ENCODE results near the gene KRTAP2-2. TPM values are rescaled to one million over a fixed set of nuclear protein-coding genes. Genes with fewer than 3 reads are reported as not detected.
"Not testable (repeated sequence)": the region's sequence is repeated elsewhere in the genome, so short reads cannot be mapped to it uniquely, and the experiment has no call there.

Gene KRTAP2-2
- total RNA-seq, 2 experiments from 2014 or later: not detected

GRCh38 chr17:41058741-41059140, 3.7 kb upstream of the KRTAP2-2 start:
- peaks cover 72% of the 10 kb centered on the region for H3K27me3 Mint-ChIP-seq
- H3K27me3 ChIP-seq (ENCODE audit: control insufficient read depth in 1 of 2, insufficient read depth in 2 of 2, low read length in 2 of 2): peaks cover 0 to 10% of the 10 kb centered on the region in 2 experiments
- no peak for ATAC-seq (ENCODE audit: poor library complexity)
- no peak overlapping the region for H3K27ac Mint-ChIP-seq
- no peak for DNase-seq
- TF ChIP-seq, protein P1, sequence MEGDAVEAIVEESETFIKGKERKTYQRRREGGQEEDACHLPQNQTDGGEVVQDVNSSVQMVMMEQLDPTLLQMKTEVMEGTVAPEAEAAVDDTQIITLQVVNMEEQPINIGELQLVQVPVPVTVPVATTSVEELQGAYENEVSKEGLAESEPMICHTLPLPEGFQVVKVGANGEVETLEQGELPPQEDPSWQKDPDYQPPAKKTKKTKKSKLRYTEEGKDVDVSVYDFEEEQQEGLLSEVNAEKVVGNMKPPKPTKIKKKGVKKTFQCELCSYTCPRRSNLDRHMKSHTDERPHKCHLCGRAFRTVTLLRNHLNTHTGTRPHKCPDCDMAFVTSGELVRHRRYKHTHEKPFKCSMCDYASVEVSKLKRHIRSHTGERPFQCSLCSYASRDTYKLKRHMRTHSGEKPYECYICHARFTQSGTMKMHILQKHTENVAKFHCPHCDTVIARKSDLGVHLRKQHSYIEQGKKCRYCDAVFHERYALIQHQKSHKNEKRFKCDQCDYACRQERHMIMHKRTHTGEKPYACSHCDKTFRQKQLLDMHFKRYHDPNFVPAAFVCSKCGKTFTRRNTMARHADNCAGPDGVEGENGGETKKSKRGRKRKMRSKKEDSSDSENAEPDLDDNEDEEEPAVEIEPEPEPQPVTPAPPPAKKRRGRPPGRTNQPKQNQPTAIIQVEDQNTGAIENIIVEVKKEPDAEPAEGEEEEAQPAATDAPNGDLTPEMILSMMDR (IDR thresholded peaks at IDR 0.05): no peak
- ChIA-PET CTCF (no interaction called here), POLR2A (no interaction called here)
- no peaks in the 10 kb centered on the region for H3K9me3 ChIP-seq (ENCODE audit: control insufficient read depth in 1 of 2, insufficient read depth in 1 of 2, low read length in 2 of 2)
- intact Hi-C loops (cut with DNase I, micrococcal nuclease): no loop called here
- no peaks in the 10 kb centered on the region for H3K36me3 ChIP-seq (ENCODE audit: insufficient read depth, low read length)
- peaks cover 7% of the 10 kb centered on the region for H3K9me3 Mint-ChIP-seq
- H3K4me3 Mint-ChIP-seq: no peak overlapping the region
- no peaks in the 10 kb centered on the region for H3K4me1 ChIP-seq (ENCODE audit: insufficient read depth, low read length)
- H3K4me1 Mint-ChIP-seq (ENCODE audit: low read depth): no peaks in the 10 kb centered on the region
- H3K36me3 Mint-ChIP-seq (ENCODE audit: low read depth): no peaks in the 10 kb centered on the region
- no peak overlapping the region for H3K4me3 ChIP-seq (ENCODE audit: low read length)
- no peak overlapping the region for H3K27ac ChIP-seq (ENCODE audit: low read depth in 1 of 2, low read length in 2 of 2)

- TF ChIP-seq, protein P1 (IDR thresholded peaks at IDR 0.05): no peak
- Histone ChIP-seq H3K27ac (ENCODE audit: low read depth in 1 of 2, low read length in 2 of 2) (no peak overlapping the region), H3K4me3 (ENCODE audit: low read length) (no peak overlapping the region), H3K27me3 (ENCODE audit: control insufficient read depth in 1 of 2, insufficient read depth in 2 of 2, low read length in 2 of 2) (peaks cover 0 to 10% of the 10 kb centered on the region in 2 experiments), H3K4me1 (ENCODE audit: insufficient read depth, low read length) (no peaks in the 10 kb centered on the region), H3K9me3 (ENCODE audit: control insufficient read depth in 1 of 2, insufficient read depth in 1 of 2, low read length in 2 of 2) (no peaks in the 10 kb centered on the region), H3K36me3 (ENCODE audit: insufficient read depth, low read length) (no peaks in the 10 kb centered on the region)
- ATAC-seq (ENCODE audit: poor library complexity) (no peak), DNase-seq (no peak)
- intact Hi-C loops (cut with DNase I, micrococcal nuclease): no loop called here
- Mint-ChIP-seq H3K27ac (no peak overlapping the region), H3K4me1 (ENCODE audit: low read depth) (no peaks in the 10 kb centered on the region), H3K4me3 (no peak overlapping the region), H3K9me3 (peaks cover 7% of the 10 kb centered on the region), H3K27me3 (peaks cover 62% of the 10 kb centered on the region), H3K36me3 (ENCODE audit: low read depth) (no peaks in the 10 kb centered on the region)
- ChIA-PET POLR2A (no interaction called here), CTCF (no interaction called here)
Observed at GRCh38 chr17:41057547-41057946, 2.5 kb upstream of the KRTAP2-2 start.

- H3K9me3 Mint-ChIP-seq; CTCF ChIA-PET; intact Hi-C loops (cut with DNase I, micrococcal nuclease); H3K27ac Mint-ChIP-seq; H3K4me3 ChIP-seq (ENCODE audit: low read length); H3K4me1 ChIP-seq (ENCODE audit: insufficient read depth, low read length); H3K4me3 Mint-ChIP-seq; H3K27me3 ChIP-seq (ENCODE audit: control insufficient read depth in 1 of 2, insufficient read depth in 2 of 2, low read length in 2 of 2); ATAC-seq (ENCODE audit: poor library complexity); H3K36me3 Mint-ChIP-seq (ENCODE audit: low read depth); H3K36me3 ChIP-seq (ENCODE audit: insufficient read depth, low read length); H3K27ac ChIP-seq (ENCODE audit: low read depth in 1 of 2, low read length in 2 of 2); H3K4me1 Mint-ChIP-seq (ENCODE audit: low read depth); H3K9me3 ChIP-seq (ENCODE audit: control insufficient read depth in 1 of 2, insufficient read depth in 1 of 2, low read length in 2 of 2); DNase-seq; POLR2A ChIA-PET: not testable (repeated sequence)
- H3K27me3 Mint-ChIP-seq: peaks cover 42% of the 10 kb centered on the region
Observed at GRCh38 chr17:41054556-41054955, 474 bp downstream of the KRTAP2-2 start.

GRCh38 chr17:41054025-41054424, 1.0 kb downstream of the KRTAP2-2 start:
- Histone ChIP-seq H3K4me1 (ENCODE audit: insufficient read depth, low read length) (no peaks in the 10 kb centered on the region), H3K36me3 (ENCODE audit: insufficient read depth, low read length) (no peaks in the 10 kb centered on the region), H3K27ac (ENCODE audit: low read depth in 1 of 2, low read length in 2 of 2) (no peak overlapping the region), H3K27me3 (ENCODE audit: control insufficient read depth in 1 of 2, insufficient read depth in 2 of 2, low read length in 2 of 2) (no peaks in the 10 kb centered on the region), H3K9me3 (ENCODE audit: control insufficient read depth in 1 of 2, insufficient read depth in 1 of 2, low read length in 2 of 2) (no peaks in the 10 kb centered on the region), H3K4me3 (ENCODE audit: low read length) (no peak overlapping the region)
- H3K9me3 Mint-ChIP-seq: peaks cover 7% of the 10 kb centered on the region
- ChIA-PET POLR2A (no interaction called here), CTCF (no interaction called here)
- ATAC-seq (ENCODE audit: poor library complexity): no peak
- TF ChIP-seq, protein P1 (IDR thresholded peaks at IDR 0.05): no peak
- intact Hi-C loops (cut with DNase I, micrococcal nuclease): no loop called here
- DNase-seq: no peak
- peaks cover 39% of the 10 kb centered on the region for H3K27me3 Mint-ChIP-seq
- no peak overlapping the region for H3K4me3 Mint-ChIP-seq
- no peak overlapping the region for H3K27ac Mint-ChIP-seq
- H3K4me1 Mint-ChIP-seq (ENCODE audit: low read depth): no peaks in the 10 kb centered on the region
- no peaks in the 10 kb centered on the region for H3K36me3 Mint-ChIP-seq (ENCODE audit: low read depth)
